ENCODE measurements around the gene PNKD.

DNA sequence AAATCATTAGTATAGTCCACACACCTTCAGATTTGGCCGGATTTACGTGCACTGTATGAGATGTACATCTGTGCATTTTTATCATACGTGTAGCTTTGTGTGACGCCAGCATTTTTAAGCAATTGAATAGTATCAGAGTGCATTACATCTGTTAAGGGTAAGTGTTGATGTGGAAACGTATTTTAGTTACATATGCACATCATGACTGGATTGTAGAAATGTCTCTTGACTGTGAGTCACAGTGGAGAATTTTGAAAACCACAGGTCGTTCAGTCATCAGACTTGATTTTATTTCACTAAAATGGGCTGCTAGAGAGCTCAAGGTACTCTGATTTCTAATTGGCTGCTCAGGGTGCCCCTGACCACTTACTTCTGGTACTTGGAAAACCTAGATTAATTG lies 14.9 kb upstream of the PNKD start:
- no peak for TF ChIP-seq POLR2A (IDR thresholded peaks at IDR 0.05)
- TF ChIP-seq POLR2AphosphoS5 (IDR thresholded peaks at IDR 0.05): no peak
- TF ChIP-seq, protein P1, sequence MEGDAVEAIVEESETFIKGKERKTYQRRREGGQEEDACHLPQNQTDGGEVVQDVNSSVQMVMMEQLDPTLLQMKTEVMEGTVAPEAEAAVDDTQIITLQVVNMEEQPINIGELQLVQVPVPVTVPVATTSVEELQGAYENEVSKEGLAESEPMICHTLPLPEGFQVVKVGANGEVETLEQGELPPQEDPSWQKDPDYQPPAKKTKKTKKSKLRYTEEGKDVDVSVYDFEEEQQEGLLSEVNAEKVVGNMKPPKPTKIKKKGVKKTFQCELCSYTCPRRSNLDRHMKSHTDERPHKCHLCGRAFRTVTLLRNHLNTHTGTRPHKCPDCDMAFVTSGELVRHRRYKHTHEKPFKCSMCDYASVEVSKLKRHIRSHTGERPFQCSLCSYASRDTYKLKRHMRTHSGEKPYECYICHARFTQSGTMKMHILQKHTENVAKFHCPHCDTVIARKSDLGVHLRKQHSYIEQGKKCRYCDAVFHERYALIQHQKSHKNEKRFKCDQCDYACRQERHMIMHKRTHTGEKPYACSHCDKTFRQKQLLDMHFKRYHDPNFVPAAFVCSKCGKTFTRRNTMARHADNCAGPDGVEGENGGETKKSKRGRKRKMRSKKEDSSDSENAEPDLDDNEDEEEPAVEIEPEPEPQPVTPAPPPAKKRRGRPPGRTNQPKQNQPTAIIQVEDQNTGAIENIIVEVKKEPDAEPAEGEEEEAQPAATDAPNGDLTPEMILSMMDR (IDR thresholded peaks at IDR 0.05): no peak
